Activated CD8-positive, alpha-beta memory T cell treated with anti-CD3 and anti-CD28 coated beads for 48 hours (primary cell): Measurements from ENCODE around the gene TOP3B.
"Not testable (repeated sequence)": the region's sequence is repeated elsewhere in the genome, so short reads cannot be mapped to it uniquely, and the experiment has no call there.

ENCODE experiments used
- DNase-seq, 3 experiments: peaks; one replicate each; pipeline ENCODE4 v3.0.0-alpha.2; 2020; ENCODE audit warnings: low read depth in 2 of 3, low spot score in 2 of 3

Gene TOP3B

DNA sequence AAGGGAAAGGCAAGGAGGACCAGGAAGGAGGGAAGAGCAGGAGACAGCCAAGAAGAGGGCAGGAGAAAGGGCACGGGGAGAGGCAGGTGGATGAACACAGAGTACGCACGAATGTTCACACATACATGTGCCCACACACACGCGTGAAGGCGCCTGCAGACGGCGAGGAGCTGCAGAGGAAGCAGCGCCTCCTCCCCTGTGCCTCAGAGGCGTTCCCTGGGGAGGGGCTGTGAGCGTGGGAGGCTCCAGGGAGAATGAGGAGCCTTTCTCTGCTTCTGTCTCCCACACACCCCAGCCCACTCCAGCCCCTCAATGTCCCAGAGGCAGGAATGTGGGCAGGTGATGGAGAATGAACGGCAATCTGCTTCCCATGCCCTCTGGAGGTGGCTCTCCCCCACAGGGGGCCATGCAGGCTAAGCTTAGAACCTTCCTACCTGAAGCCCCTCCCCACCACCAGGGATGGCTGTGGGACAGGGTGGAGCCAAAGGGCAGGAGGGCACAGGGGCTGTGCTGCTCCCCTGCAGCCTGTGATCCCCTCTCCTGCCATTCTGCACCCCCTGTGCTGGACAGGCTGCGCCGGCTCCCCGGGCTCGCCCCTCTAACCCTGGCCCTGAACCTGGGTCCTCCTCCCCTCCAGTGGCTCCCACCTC, 55.3 kb downstream of the TOP3B start:
- no peak for DNase-seq

DNA sequence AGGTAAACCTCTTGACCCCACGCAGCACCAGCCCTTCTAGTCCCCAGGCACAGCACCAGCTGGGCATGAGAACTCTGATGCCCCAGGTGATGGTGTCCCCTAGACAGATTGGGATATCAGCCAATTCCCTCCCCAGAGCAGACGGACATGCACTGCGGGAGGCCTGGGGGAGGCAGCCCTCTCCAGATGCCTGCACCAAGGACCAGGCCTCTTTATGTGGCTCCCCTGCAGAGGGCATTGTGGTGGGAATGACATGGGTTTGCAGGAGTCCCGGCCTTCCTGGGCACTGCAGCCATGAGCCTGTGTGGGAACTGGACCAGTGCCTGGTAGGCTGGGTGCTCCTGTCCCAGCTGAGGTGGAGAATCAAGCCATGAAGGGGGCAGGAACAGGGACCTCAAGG, 55.9 kb downstream of the TOP3B start:
- DNase-seq: no peak

DNA sequence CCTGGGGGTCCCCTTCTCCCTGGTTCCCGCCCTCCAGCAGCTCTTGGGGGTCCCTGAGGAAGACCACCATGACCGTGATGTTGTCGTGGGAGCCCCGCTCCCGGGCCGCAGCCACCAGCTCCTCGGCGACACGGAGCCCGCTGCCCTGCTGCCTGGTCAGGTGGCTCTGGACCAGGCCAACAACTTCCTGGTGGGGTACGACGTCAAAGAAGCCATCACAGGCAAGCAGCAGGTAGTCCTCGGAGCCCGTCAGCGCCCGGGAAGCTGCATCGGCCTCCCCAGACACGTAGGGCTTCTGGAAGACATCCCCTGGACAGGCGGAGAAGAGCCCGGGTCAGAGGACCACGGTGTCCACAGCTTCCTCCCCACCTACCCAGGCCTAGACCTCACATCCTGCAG, 59.4 kb downstream of the TOP3B start:
- no peak for DNase-seq

DNA sequence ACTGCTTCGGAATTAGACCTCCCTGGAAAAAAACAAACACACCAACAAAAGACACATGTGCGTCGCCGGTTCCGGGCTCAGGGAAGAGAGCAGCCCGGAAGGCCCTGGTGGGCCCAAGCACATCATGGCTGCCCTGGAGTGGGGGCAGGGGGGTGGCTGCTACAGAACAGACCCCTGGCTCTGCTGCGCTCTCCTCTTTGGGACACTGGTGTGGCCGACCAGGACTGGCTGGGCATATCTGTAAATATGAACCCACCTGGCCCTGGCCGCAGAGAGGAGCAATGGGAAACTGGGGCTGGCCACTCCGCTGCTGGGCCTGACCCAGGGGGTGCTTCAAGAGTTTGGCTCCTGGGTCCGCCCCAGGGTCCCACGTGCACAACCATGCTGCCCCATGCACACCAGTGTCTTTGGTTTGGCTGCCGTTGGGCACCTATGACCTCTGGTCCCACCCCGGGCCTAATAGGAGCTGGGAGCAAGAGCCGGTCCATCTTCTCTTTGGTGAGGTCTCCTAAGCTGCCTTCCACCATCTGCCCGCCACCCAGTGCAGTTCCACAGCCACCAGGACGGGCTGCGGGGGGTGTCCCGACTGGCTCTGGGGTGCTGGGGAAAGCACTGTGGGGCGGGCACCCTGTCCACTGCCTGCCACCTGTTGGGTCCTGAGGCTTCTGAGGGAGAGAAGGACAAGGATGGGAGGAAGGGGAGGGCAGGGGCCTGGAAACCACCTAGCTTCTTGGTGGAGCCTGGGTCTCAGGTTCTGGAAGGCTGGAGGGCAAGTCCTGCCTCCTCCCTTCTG, 60.0 kb downstream of the TOP3B start:
- DNase-seq: no peak

DNA sequence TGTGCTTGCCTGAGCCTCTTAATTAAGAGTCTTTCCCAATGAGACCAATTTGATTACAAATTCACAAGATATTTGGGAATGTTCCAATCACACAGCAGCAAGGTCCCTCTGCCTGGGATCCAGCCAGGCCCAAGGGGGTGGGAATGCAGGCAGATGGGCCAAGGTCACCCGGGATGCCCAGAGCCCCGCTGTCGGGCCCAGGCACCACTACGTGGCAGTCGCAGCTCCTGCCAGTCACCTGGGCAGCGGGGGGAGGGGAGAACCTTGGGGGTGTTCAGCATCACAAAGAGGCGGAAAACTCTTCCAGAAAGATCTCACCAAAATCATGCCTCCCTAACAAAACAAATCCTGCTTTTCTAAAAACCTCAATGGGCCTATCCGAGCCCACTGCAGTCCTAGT, 60.9 kb downstream of the TOP3B start:
- no peak for DNase-seq

DNA sequence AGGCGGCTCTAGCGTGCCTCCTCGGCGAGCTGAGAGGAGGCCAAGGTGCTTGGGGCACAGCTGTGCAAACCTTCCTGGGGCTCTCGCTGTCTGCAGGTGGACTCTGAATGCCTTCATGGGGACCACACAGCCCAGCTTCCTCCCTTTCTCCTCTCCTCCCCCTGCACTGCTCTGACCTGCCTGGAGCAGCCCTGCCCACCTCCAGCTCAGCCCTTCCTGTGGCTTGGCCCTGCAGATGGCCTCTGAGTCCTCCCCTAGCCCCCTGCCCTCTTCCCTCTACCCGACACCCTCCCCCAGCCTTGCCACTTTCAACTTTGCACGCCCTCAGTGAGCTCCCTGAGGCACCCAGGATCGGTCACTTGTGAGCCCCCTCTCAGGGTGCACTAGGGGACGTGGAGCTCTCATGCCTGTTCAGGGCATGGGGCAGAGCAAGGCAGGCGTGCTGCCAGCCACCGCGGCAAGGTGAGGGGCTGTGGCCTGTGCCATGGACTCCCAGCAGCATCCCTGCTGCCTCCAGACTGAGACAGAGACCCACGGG, 61.3 kb downstream of the TOP3B start:
- DNase-seq: no peak

DNA sequence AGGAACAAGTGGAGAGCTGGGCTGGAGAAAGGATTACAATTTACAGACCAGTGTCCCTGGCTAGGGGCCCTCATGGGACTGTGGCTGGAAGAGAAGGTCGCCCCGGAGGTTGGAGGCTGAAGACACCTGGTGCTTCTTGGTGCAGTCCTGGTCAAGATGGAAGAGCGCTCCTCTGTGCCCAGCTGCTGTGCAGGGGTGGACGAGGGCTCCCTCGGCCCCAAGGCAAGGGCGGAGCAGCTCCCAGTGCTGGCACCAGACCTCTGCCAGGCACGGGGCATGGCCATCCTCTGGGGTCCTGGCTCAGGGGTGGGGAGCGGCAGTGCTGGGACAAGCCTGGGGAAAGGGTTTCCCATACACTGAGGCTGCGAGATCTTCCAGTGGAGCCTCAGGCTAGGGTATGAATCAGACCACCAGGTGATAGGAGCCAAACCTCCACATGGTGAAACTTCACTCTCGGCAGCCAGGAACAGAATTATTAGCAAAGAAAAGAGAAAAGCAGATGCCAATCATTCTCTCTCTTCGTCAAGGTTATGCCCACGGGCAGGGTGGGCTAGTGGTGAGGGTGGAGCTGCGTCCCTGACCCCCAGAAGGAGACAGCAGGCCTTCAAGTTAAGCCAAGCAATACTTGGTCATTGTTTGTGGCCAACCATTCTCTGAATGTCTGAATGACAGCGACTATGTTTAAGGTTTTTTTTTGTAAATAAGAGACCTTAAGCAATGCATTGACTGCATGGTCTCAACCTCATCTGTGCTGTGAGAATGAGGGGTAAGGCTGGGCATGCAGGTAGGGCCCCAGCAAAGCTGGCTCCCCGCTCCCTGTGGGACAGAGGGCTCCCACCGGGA, 62.0 kb downstream of the TOP3B start:
- no peak for DNase-seq

DNA sequence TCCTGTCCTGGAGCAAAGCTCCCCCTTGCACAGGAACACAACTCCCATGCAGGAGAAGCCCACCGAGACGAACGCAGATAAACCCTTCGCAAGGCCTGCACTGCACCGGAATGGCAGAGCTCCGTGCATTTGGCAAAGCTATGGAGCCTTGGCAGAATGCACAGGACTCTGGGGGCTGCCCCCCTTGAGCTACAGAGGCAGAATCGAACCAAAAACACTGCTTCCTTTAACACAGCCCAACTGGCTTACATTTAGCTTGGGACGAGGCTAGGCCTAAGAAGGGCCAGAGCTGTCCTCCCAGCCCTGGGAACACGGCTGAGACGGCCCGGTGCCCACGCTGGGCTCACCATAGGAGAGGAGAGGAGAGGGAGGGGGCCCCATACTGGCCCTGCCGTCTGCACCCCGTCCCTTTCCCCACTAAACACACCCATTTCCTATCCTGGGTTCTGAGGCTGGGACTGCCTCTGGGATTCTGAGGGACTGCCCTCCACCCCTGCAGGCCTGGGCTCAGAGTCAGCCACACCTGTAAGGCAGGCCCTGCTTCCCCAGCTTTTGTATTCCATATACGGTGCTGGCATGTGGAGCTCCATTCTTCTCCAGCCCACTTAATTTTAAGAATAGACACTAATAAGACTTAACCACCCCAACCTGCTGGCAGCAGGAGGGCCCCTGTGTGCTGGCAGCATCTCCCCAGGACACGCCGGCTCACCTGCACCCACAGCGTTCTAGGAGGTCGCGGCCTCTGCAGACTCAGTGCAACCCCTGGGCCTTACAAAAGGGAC, 62.9 kb downstream of the TOP3B start:
- no peak for DNase-seq

DNA sequence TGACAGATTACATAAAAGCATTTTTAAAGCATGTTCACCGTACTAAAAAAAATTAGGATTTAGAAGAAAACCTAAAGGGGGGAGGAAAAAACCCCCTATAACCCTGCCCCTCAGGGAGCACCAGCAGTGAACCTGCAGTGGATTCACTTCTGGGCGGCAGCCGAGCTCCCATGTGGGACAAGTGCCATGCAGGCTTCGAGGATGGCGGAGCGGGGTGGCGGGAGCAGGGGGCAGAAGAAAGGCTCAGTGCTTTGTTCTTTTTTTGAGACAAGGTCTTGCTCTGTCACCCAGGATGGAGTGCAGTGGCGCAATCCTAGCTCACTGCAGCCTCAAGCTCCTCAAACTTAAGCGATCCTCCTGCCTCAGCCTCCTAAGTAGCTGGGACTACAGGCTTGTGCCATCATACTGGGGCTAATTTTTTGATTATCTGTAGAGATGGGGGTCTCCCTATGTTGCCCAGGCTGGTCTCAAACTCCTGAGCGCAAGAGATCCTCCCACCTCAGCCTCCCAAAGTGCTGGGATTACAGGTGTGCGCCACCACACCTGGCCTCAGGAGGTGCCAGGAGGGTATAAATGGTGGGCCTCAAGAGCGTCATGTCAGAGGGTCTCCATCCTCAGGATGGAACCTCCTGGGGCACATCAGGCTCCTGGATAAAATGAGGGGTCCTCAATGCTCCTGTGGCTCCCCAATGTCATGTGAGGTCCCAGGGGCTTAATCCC, 64.0 kb downstream of the TOP3B start:
- DNase-seq: no peak

DNA sequence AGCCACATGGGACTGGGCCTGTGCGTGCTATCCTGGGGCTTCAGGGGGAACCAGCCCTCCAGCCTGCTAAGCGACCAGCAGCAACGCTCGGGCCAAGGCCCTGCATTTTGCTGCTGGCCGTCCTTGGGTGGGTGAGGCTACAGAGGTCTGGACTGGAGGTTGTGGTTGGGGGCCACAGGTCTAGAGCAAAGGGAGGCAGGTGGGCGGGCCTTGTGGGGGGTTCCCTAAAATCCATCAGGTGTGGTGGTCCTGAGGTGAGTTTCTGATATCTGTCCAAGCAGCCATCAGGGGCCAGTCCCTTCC, 64.7 kb downstream of the TOP3B start:
- no peak for DNase-seq

DNA sequence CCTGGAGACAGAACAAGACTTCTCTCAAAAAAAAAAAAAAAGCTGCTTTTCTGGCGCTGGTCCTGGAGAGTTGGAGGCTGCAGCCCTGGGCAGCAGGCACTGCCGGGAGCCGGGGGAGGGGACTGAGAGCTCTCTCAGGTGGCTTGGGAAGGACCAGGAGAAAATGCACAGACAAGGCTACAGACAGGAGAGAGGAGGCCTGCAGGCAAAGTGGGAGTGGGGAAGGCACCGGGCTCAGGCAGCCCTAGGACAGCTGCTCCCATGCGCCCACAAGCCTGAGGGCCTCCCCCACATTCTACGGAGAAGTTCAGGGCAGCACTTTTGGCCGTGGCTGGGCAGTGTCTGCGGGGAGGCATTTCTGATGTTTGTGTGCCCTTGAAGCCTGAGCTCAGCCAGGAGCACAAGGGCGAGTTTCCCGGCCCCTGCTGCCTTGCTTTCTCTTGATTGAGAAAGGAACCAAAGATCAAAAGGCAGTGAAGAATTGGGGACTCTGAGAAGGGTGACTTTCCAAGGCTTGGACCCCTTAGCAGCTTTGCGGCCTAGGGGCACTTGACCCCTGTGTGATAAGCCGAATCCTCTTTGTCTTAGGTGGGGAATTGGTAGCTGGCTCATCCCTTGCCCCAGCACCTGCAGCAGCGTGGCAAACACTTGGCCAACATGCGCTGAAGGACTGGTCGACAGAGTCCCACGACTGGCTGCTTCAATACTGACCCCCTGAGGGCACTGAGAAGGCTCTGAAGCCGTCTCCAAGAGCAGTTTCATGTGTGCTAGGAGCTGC, 65.2 kb downstream of the TOP3B start:
- no peak for DNase-seq

DNA sequence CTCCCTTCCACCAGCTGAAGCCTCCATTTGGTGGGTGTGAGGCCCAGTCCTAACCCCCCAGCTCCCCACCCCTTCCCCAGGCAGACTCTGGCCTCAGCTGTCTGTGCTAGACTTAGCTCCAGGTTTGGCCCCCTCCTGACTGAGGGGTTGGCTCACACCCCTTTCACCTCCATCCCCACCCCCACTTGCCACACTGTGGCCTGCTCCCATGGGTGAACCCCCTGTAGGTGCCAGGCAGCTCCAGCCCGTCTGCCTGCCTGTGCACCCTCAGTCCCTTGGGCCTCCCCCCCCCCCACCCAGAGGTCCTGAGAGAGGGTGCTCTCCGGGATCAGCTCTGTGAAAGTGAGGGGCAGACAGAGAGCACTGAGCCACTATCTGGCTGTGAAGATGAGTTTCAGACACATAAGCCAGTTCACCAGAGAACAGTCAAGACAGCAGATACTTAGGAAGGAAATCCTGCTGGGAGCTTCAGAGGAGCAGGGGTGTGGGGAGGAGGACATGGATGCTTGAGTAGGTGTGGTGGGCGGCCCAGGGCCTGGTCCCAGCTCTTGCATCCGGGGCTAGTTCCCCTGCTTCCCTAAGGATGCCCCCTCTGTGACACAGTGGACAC, 66.2 kb downstream of the TOP3B start:
- DNase-seq: no peak

DNA sequence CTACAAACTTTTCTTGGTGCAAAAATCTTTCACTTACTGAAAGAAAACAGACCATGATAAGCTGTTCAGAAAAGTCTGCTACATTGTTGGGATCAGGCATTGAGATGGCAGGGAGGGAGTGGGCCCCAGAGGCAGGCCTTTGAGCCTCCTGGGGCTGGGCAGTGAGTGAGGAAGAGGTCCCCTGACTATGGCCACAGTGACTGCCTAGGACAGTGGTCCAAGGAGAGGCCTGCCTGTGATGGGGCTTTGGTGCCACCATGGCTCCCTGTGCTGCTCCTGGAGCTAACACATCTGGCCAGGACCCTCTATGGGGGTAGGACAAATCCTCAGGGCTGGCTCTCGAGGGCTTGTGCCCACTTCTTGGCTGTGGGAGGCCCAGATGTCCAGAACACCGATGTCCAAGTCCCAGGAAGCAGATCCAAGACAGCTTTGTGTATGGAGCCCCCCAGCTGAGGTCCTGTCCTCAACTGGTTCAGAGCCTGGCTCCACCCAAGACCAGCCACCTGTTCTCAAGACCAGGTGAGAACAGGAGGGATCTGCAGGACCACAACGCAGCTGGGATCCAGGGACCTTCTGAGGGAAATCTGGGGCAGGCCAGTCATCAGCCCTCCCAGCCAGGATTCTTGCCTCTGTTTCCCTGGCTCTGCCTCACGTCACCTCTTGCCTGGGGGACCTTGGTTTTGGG, 66.8 kb downstream of the TOP3B start:
- DNase-seq: no peak

DNA sequence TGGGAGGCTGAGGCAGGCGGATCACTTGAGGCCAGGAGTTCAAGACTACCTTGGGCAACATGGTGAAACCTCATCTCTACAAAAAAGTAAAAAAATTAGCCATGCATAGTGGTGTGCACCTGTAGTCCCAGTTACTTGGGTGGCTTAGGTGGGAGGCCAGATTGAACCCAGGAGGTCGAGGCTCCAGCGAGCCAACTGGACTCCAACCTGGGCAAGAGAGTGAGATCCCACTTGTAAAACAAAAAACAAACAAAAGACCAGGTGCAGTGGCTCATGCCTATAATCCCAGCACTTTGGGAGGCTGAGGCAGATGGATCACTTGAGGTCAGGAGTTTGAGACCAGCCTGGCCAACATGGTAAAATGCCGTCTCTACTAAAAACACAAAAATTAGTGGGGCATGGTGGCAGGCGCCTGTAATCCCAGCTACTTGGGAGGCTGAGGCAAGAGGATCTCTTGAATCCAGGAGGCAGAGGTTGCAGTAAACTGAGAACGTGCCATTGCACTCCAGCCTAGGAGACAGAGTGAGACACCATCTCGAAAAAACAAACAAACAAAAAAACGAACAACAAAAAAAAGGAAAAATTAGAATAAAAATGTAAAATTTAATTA, 68.4 kb downstream of the TOP3B start:
- DNase-seq: not testable (repeated sequence)

DNA sequence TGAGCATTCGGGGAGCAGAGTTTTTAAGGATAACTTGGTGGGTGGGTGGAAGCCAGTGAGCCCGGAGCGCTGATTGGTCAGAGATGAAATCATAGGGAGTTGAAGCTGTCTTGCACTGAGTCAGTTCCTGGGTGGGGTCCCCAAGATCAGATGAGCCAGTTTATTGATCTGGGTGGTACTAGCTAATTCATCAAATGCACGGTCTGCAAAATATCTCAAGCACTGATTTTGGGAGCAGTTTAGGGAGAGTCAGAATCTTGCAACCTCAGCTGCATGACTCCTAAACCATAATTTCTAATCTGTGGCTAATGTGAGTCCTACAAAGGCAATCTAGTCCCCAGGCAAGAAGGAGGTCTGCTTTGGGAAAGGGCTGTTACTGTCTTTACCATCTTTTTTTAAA, 72.2 kb downstream of the TOP3B start:
- DNase-seq: not testable (repeated sequence)

DNA sequence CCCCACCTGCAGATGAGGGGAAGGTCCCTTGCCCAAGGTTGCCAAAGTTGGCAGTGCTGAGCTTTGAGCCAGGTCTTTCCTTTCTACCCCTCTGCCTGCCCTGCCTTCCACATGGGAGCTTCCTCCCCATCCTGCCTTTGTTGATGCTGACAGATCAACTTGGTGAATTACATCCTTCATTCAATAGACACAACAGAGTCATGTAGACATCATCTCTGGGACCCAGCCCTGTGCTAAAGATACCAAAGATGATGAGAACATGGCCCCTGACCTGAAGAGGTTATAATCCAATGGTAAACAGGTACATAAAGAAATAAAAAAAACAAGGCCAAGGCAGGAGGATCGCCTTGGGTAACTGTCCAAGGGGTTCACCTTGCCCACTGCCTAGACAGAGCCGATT, 72.7 kb downstream of the TOP3B start:
- no peak for DNase-seq

DNA sequence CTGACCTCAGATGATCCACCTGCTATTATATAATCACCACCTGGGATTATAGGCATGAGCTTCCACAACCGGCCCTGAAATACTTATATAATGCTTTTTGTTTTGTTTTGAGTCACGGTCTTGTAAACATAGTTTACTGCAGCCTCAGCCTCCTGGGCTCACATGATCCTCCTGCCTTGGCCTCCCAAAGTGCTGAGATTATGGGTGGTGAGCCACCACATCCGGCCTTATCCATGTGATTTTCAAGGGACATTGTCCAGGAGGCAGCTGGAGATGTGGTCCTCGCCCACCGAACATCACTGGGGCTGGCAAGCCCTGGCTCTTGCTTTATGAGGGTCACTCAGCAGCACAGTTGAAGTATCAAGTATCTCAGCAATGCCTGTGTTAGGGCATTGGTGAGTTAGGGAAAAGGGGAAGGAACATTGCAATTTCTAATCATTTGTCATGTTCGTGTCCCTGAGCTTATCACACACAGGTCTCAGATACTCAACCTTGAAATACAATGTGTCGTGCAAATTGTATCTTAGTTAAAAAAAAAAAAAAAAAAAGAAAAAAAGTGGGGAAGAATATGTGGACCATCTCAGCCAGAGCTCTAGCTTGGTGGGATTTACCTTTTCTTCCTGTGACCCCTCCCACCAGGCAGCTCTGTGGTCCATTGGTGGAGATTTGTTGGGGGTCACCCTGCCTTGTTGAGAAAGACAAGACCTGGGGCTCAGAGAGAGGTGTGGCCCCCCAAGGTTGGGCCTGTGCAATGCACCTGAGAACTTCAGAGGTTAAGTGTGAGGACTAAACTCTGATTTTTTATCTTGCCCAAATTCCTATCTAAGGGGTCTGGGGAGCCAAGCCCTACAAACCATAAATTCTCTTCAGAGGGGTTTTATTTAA, 74.7 kb downstream of the TOP3B start:
- DNase-seq: no peak
